Neural progenitor cell (in vitro differentiated cells): ENCODE data around the gene TRIM63. TPM values are rescaled to one million over a fixed set of nuclear protein-coding genes. Genes with fewer than 3 reads are reported as not detected.

Experiments
- DNase-seq: peaks from one replicate; pipeline ENCODE4 v3.0.0-alpha.2; 2016; ENCODE audit warnings: low spot score
- H2AFZ ChIP-seq: fragments of 200-600 bp; sonication (generic); replicated peaks from 2 replicates; pipeline ENCODE4 v1.6.1; 2016; ENCODE audit warnings: antibody characterized with exemption
- H3F3A ChIP-seq: fragments of 200-600 bp; sonication (generic); 2 replicates; pipeline ENCODE4 v1.6.1; 2016; ENCODE audit warnings: antibody characterized with exemption, low read depth
- H3K27ac ChIP-seq: fragments of 200-600 bp; sonication (generic); 2 replicates; pipeline ENCODE4 v1.5.1; 2016; ENCODE audit warnings: mild to moderate bottlenecking
- H3K27me3 ChIP-seq: fragments of 200-600 bp; sonication (generic); 2 replicates; pipeline ENCODE4 v1.6.1; 2016; ENCODE audit warnings: mild to moderate bottlenecking, moderate library complexity
- H3K36me3 ChIP-seq: fragments of 200-600 bp; sonication (generic); 2 replicates; pipeline ENCODE4 v1.5.1; 2016
- H3K4me1 ChIP-seq: fragments of 200-600 bp; sonication (generic); 2 replicates; pipeline ENCODE4 v1.6.1; 2016; ENCODE audit warnings: mixed run types
- H3K4me2 ChIP-seq: fragments of 200-600 bp; sonication (generic); 2 replicates; pipeline ENCODE4 v1.6.1; 2016
- H3K4me3 ChIP-seq: fragments of 200-600 bp; sonication (generic); 2 replicates; pipeline ENCODE4 v1.5.1; 2016
- H3K79me2 ChIP-seq: fragments of 200-600 bp; sonication (generic); 2 replicates; pipeline ENCODE4 v1.6.1; 2016; ENCODE audit warnings: low read depth
- H3K9ac ChIP-seq: fragments of 200-600 bp; sonication (generic); 2 replicates; pipeline ENCODE4 v1.6.1; 2016
- H3K9me3 ChIP-seq: fragments of 200-600 bp; sonication (generic); 2 replicates; pipeline ENCODE4 v1.5.1; 2016; ENCODE audit warnings: low read depth
- H4K20me1 ChIP-seq: fragments of 200-600 bp; sonication (generic); 2 replicates; pipeline ENCODE4 v1.6.1; 2016; ENCODE audit warnings: low read depth
- H3K27ac Mint-ChIP-seq: 3 replicates; pipeline ENCODE4 v1.8.0; 2021; ENCODE audit warnings: mixed read lengths
- H3K27me3 Mint-ChIP-seq: 2 replicates; pipeline ENCODE4 v1.8.0; 2022; ENCODE audit warnings: low read depth, mild to moderate bottlenecking, inconsistent platforms, moderate library complexity, mixed read lengths; ENCODE audit not compliant: insufficient read depth
- H3K36me3 Mint-ChIP-seq: 3 replicates; pipeline ENCODE4 v1.8.0; 2021; ENCODE audit warnings: mixed read lengths
- H3K4me1 Mint-ChIP-seq: 3 replicates; pipeline ENCODE4 v1.8.0; 2021; ENCODE audit warnings: mixed read lengths
- H3K4me3 Mint-ChIP-seq: 3 replicates; pipeline ENCODE4 v1.8.0; 2021; ENCODE audit warnings: mild to moderate bottlenecking, moderate library complexity, mixed read lengths
- H3K9me3 Mint-ChIP-seq: 3 replicates; pipeline ENCODE4 v1.8.0; 2020; ENCODE audit warnings: mixed read lengths
- EZH2 ChIP-seq: fragments of 200-600 bp; sonication (generic); IDR thresholded peaks from 2 replicates; pipeline ENCODE4 v1.6.1; 2017; ENCODE audit warnings: antibody characterized with exemption, mild to moderate bottlenecking, moderate library complexity
- EZH2phosphoT487 ChIP-seq: fragments of 200-600 bp; sonication (generic); IDR thresholded peaks from 2 replicates; pipeline ENCODE4 v1.6.1; 2017; ENCODE audit warnings: antibody characterized with exemption
- total RNA-seq: library from RNA; depleted of rRNA; stranded (reverse); fragments of >200 nt; gene quantifications from 2 replicates; pipeline ENCODE4 v1.2.3, GENCODE V29; 2015; ENCODE audit warnings: low replicate concordance
- TF ChIP-seq, protein P1 (sequence below): fragments of 200-600 bp; sonication (generic); IDR thresholded peaks from 2 replicates; pipeline ENCODE4 v1.5.1; 2017; ENCODE audit warnings: antibody characterized with exemption, mild to moderate bottlenecking

The TRIM63 gene
- total RNA-seq, 1 donor from 2014 or later: not detected

DNA sequence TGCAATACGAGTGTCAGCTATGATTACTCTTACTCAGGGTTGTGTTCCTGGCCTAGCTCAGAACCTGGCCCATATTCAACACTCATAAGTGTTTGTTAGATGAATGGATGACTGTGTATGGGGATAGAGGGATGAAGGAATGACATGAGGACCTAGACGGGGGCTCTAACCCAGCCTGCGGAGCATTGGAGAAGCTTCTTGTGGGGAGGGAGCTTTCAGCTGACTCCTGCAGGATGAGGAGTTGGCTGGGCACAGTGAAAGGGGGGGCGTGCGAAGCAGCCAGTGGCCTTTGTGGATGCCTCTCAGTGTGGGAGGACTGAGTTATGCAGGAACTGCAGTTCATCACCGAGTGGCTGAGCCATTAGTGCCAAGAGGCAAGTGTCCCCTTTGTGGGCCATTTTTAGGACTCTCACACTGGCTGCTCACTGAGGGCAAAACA lies 47.1 kb downstream of the TRIM63 start:
- Histone ChIP-seq H2AFZ (no peak overlapping the region), H3K36me3 (no peaks in the 10 kb centered on the region), H3K79me2 (no peaks in the 10 kb centered on the region), H3K4me3 (no peak overlapping the region), H3K9ac (no peak overlapping the region), H3K4me2 (no peak overlapping the region), H3K27ac (no peak overlapping the region), H3K27me3 (no peaks in the 10 kb centered on the region), H3K9me3 (no peaks in the 10 kb centered on the region), H4K20me1 (no peaks in the 10 kb centered on the region), H3F3A (no peaks in the 10 kb centered on the region), H3K4me1 (peaks cover 16% of the 10 kb centered on the region)
- no peaks in the 10 kb centered on the region for H3K36me3 Mint-ChIP-seq
- no peaks in the 10 kb centered on the region for H3K9me3 Mint-ChIP-seq
- peak overlapping the region; percentile 7 for H3K4me3 Mint-ChIP-seq
- peak overlapping the region; percentile 6 for H3K27ac Mint-ChIP-seq
- TF ChIP-seq, protein P1, sequence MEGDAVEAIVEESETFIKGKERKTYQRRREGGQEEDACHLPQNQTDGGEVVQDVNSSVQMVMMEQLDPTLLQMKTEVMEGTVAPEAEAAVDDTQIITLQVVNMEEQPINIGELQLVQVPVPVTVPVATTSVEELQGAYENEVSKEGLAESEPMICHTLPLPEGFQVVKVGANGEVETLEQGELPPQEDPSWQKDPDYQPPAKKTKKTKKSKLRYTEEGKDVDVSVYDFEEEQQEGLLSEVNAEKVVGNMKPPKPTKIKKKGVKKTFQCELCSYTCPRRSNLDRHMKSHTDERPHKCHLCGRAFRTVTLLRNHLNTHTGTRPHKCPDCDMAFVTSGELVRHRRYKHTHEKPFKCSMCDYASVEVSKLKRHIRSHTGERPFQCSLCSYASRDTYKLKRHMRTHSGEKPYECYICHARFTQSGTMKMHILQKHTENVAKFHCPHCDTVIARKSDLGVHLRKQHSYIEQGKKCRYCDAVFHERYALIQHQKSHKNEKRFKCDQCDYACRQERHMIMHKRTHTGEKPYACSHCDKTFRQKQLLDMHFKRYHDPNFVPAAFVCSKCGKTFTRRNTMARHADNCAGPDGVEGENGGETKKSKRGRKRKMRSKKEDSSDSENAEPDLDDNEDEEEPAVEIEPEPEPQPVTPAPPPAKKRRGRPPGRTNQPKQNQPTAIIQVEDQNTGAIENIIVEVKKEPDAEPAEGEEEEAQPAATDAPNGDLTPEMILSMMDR: no peak
- TF ChIP-seq EZH2 (no peak), EZH2phosphoT487 (no peak)
- H3K4me1 Mint-ChIP-seq: peaks cover 70% of the 10 kb centered on the region
- H3K27me3 Mint-ChIP-seq: peaks cover 5% of the 10 kb centered on the region
- DNase-seq: no peak

DNA sequence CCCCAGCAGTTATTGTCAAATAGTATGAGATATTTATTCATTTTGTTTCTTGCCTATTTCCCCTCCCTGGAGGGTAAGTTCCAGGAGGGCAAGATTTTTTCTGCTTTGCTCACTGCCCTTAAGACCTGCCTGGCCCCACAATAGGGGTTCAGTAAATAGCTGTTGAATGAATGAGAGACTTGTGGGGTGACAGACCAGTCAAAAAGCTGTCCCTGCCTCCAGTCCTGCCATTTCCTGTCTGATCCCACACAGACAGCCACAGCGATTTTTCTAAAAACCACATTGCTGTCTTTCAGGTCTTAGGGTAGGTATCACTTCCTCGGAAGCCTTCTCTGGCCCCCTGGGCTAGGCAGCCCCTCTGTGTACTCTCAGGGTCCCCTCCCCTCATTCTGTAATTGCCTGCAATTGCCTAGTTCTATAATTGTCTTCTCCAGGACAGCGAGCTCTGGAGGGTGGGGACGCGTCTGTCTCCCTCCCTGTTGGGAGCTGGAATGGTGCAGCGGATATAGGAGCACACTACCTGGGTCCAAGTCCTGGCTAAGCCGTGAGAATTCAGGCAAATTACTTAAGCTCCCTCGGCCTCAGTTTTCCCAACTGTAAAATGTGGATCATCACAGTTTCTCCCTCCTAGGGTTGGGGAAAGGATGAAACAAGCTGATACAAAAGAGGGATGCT lies 47.7 kb downstream of the TRIM63 start:
- no peak for TF ChIP-seq EZH2phosphoT487
- TF ChIP-seq EZH2: no peak
- TF ChIP-seq, protein P1: no peak
- H3K4me3 ChIP-seq: no peak overlapping the region
- no peaks in the 10 kb centered on the region for H3K36me3 ChIP-seq
- Mint-ChIP-seq H3K36me3 (no peaks in the 10 kb centered on the region), H3K9me3 (no peaks in the 10 kb centered on the region), H3K27me3 (peaks cover 5% of the 10 kb centered on the region), H3K4me3 (no peak overlapping the region), H3K4me1 (peaks cover 73% of the 10 kb centered on the region), H3K27ac (peak overlapping the region; percentile 32)
- no peaks in the 10 kb centered on the region for H3K79me2 ChIP-seq
- no peaks in the 10 kb centered on the region for H3K27me3 ChIP-seq
- no peaks in the 10 kb centered on the region for H3F3A ChIP-seq
- H3K4me2 ChIP-seq: no peak overlapping the region
- no peaks in the 10 kb centered on the region for H3K9me3 ChIP-seq
- no peak for DNase-seq
- H2AFZ ChIP-seq: no peak overlapping the region
- peaks cover 16% of the 10 kb centered on the region for H3K4me1 ChIP-seq
- no peaks in the 10 kb centered on the region for H4K20me1 ChIP-seq
- H3K9ac ChIP-seq: no peak overlapping the region
- no peak overlapping the region for H3K27ac ChIP-seq

DNA sequence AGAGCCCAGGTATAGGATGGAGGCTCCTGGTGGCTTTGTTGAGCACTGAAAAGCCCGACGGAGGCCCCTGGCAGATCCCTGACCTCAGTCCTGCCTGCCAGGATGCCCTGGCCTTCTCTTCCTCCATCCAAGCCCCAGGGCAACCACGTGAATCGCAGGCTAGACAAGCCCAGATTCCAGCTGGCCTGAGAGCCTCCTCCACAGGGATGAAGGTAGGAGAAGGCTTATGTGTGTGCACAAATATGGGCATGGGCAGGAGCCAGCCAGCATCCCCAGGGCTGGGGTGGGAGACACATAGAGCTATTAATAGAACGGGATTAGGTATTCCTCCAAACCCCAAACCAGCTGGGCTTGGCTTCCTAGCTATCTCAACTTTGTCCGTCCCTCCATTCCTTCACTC lies 49.8 kb downstream of the TRIM63 start:
- peak overlapping the region; percentile 81 for H3K27ac Mint-ChIP-seq
- H3K4me1 ChIP-seq: peaks cover 16% of the 10 kb centered on the region
- no peaks in the 10 kb centered on the region for H3K9me3 Mint-ChIP-seq
- no peak overlapping the region for H3K4me3 ChIP-seq
- no peak overlapping the region for H2AFZ ChIP-seq
- TF ChIP-seq, protein P1: no peak
- TF ChIP-seq EZH2: no peak
- H3K4me3 Mint-ChIP-seq: no peak overlapping the region
- H3K27me3 Mint-ChIP-seq: peaks cover 9% of the 10 kb centered on the region
- H3K79me2 ChIP-seq: no peaks in the 10 kb centered on the region
- H3K4me2 ChIP-seq: no peak overlapping the region
- no peak overlapping the region for H3K27ac ChIP-seq
- H4K20me1 ChIP-seq: no peaks in the 10 kb centered on the region
- no peak for DNase-seq
- H3F3A ChIP-seq: no peaks in the 10 kb centered on the region
- H3K27me3 ChIP-seq: no peaks in the 10 kb centered on the region
- no peaks in the 10 kb centered on the region for H3K9me3 ChIP-seq
- H3K9ac ChIP-seq: no peak overlapping the region
- H3K36me3 ChIP-seq: no peaks in the 10 kb centered on the region
- H3K4me1 Mint-ChIP-seq: peaks cover 52% of the 10 kb centered on the region
- H3K36me3 Mint-ChIP-seq: no peaks in the 10 kb centered on the region
